H1 (cell line): ENCODE measurements around the gene FHAD1. TPM values are rescaled to one million over a fixed set of nuclear protein-coding genes. Genes with fewer than 3 reads are reported as not detected.

ENCODE experiments used
- CTCF ChIA-PET: fragments of 300-600 bp; sonication (Branson Sonifier 250); formaldehyde crosslinking; loops from one replicate; lab custom pipeline; 2021; ENCODE audit not compliant: partially characterized antibody; lab: Charles Lee
- POLR2A ChIA-PET: fragments of 300-600 bp; sonication (Branson Sonifier 250); formaldehyde crosslinking; loops from one replicate; lab custom pipeline; 2021; ENCODE audit warnings: inconsistent platforms; ENCODE audit not compliant: partially characterized antibody; lab: Charles Lee
- DNase-seq, 2 experiments: peaks; one replicate each; pipeline versions ENCODE4 v3.0.0 to v3.0.0-alpha.2; 2010 to 2022; ENCODE audit warnings: low spot score in 2 of 2, low read depth in 1 of 2, mixed read lengths in 1 of 2
- FAIRE-seq: peaks from 2 replicates; lab custom pipeline; 2011; peaks lifted over from hg19 to GRCh38; lab: Jason Lieb, UNC
- H2AFZ ChIP-seq: 2 replicates; pipeline ENCODE4 v1.8.1; 2012; ENCODE audit warnings: low read length, inconsistent platforms
- H2AK5ac ChIP-seq: 2 replicates; pipeline ENCODE4 v1.6.1; 2013; ENCODE audit warnings: low read depth, low read length
- H2BK120ac ChIP-seq: replicated peaks from 2 replicates; pipeline ENCODE3; 2013; ENCODE audit warnings: low read depth, low read length, inconsistent platforms
- H2BK12ac ChIP-seq: 2 replicates; pipeline ENCODE4 v1.6.1; 2013; ENCODE audit warnings: low read depth, low read length
- H2BK15ac ChIP-seq: 2 replicates; pipeline ENCODE4 v1.6.1; 2013; ENCODE audit warnings: low read length
- H2BK20ac ChIP-seq: 2 replicates; pipeline ENCODE4 v1.6.1; 2013; ENCODE audit warnings: low read length
- H2BK5ac ChIP-seq: 2 replicates; pipeline ENCODE4 v1.6.1; 2013; ENCODE audit warnings: low read depth, low read length
- H3K14ac ChIP-seq: 2 replicates; pipeline ENCODE4 v1.6.1; 2013; ENCODE audit warnings: inconsistent platforms; ENCODE audit not compliant: insufficient read length
- H3K18ac ChIP-seq: 2 replicates; pipeline ENCODE4 v1.6.1; 2013; ENCODE audit warnings: low read length; ENCODE audit errors: extremely low read depth
- H3K23ac ChIP-seq: 2 replicates; pipeline ENCODE4 v1.6.1; 2013; ENCODE audit warnings: inconsistent platforms; ENCODE audit not compliant: insufficient read length
- H3K23me2 ChIP-seq: 2 replicates; pipeline ENCODE4 v1.6.1; 2013; ENCODE audit warnings: low read depth, low read length
- H3K27ac ChIP-seq: 2 replicates; pipeline ENCODE4 v1.6.1; 2011; ENCODE audit warnings: low read depth, low read length, inconsistent platforms
- H3K27me3 ChIP-seq, 4 experiments: replicated peaks in 1 of 4; 1 replicate in 1 of 4; 2 replicates in 3 of 4; pipeline versions ENCODE4 v1.6.1 to v1.8.1; 2011 to 2013; ENCODE audit warnings: low read length in 3 of 4, mild to moderate bottlenecking in 3 of 4, inconsistent platforms in 2 of 4, mixed read lengths in 2 of 4, moderate library complexity in 1 of 4; ENCODE audit not compliant: control insufficient read depth in 3 of 4, insufficient read depth in 3 of 4; ENCODE audit errors: extremely low read depth in 1 of 4
- H3K36me3 ChIP-seq, 4 experiments: 2 replicates each; pipeline versions ENCODE4 v1.6.1 to v1.8.1; 2011 to 2013; ENCODE audit warnings: mild to moderate bottlenecking in 4 of 4, low read length in 3 of 4, moderate library complexity in 2 of 4, control low read depth in 1 of 4, inconsistent platforms in 1 of 4; ENCODE audit not compliant: insufficient read depth in 4 of 4, control insufficient read depth in 2 of 4
- H3K4ac ChIP-seq: replicated peaks from 2 replicates; pipeline ENCODE3; 2013; ENCODE audit warnings: low read length, low read depth, mixed read lengths, inconsistent platforms; ENCODE audit not compliant: insufficient read length
- H3K4me1 ChIP-seq, 4 experiments: replicated peaks in 1 of 4; 1 replicate in 1 of 4; 2 replicates in 3 of 4; pipeline versions ENCODE4 v1.6.1 to v1.8.1; 2011 to 2013; ENCODE audit warnings: low read length in 3 of 4, inconsistent platforms in 2 of 4, mixed read lengths in 1 of 4; ENCODE audit not compliant: insufficient read depth in 4 of 4, control insufficient read depth in 3 of 4
- H3K4me2 ChIP-seq, 2 experiments: 2 replicates each; pipeline versions ENCODE4 v1.6.1 to v1.8.1; 2011 to 2013; ENCODE audit warnings: low read depth in 2 of 2, low read length in 2 of 2, control low read depth in 1 of 2, inconsistent platforms in 1 of 2, mild to moderate bottlenecking in 1 of 2; ENCODE audit not compliant: insufficient read depth in 1 of 2
- H3K4me3 ChIP-seq, 4 experiments: fragments of 200-600, 300-600 bp in 1 of 4; sonication (generic), shearing (Covaris generic), sonication (Bioruptor Twin) in 1 of 4; 2 replicates each; pipeline versions ENCODE4 v1.5.1 to v1.8.1; 2011 to 2016; ENCODE audit warnings: low read length in 4 of 4, low read depth in 3 of 4, control low read depth in 2 of 4, inconsistent platforms in 2 of 4, mild to moderate bottlenecking in 2 of 4, mixed read lengths in 1 of 4, moderate library complexity in 1 of 4; ENCODE audit not compliant: insufficient read depth in 2 of 4; ENCODE audit errors: extremely low read depth in 1 of 4
- H3K56ac ChIP-seq: replicated peaks from 2 replicates; pipeline ENCODE3; 2013; ENCODE audit warnings: low read depth, mild to moderate bottlenecking, mixed read lengths, low read length, inconsistent platforms; ENCODE audit not compliant: insufficient read length
- H3K79me1 ChIP-seq: 2 replicates; pipeline ENCODE4 v1.6.1; 2013; ENCODE audit warnings: low read depth, low read length, control low read depth
- H3K79me2 ChIP-seq, 2 experiments: 2 replicates each; pipeline versions ENCODE4 v1.6.1 to v1.8.1; 2012 to 2013; ENCODE audit warnings: low read length in 2 of 2, mild to moderate bottlenecking in 2 of 2, inconsistent platforms in 1 of 2; ENCODE audit not compliant: insufficient read depth in 2 of 2, control insufficient read depth in 1 of 2
- H3K9ac ChIP-seq, 4 experiments: replicated peaks in 1 of 4; 1 replicate in 1 of 4; 2 replicates in 3 of 4; pipeline versions ENCODE4 v1.6.1 to v1.8.1; 2011 to 2013; ENCODE audit warnings: low read depth in 3 of 4, low read length in 3 of 4, control low read depth in 2 of 4, mild to moderate bottlenecking in 2 of 4, moderate library complexity in 2 of 4, inconsistent platforms in 1 of 4; ENCODE audit errors: extremely low read depth in 1 of 4
- H3K9me3 ChIP-seq, 2 experiments: 2 replicates each; pipeline versions ENCODE4 v1.6.1 to v1.8.1; 2012 to 2013; ENCODE audit warnings: mild to moderate bottlenecking in 2 of 2, moderate library complexity in 2 of 2, control low read depth in 1 of 2, inconsistent platforms in 1 of 2, low read depth in 1 of 2, low read length in 1 of 2, mixed read lengths in 1 of 2; ENCODE audit not compliant: insufficient read depth in 2 of 2
- H4K20me1 ChIP-seq, 2 experiments: replicated peaks in 1 of 2; 2 replicates each; pipeline versions ENCODE3 to v1.8.1; 2011 to 2013; ENCODE audit warnings: inconsistent platforms in 2 of 2, low read length in 2 of 2, mild to moderate bottlenecking in 1 of 2; ENCODE audit not compliant: insufficient read depth in 2 of 2, control insufficient read depth in 1 of 2
- H4K5ac ChIP-seq: 2 replicates; pipeline ENCODE4 v1.6.1; 2013; ENCODE audit warnings: low read length, low read depth, mixed read lengths, inconsistent platforms; ENCODE audit not compliant: insufficient read length
- H4K8ac ChIP-seq: 2 replicates; pipeline ENCODE4 v1.8.0; 2013; ENCODE audit warnings: mild to moderate bottlenecking, moderate library complexity, low read length, inconsistent platforms; ENCODE audit not compliant: insufficient read depth; ENCODE audit errors: extremely low read depth
- H4K91ac ChIP-seq: replicated peaks from 2 replicates; pipeline ENCODE3; 2013; ENCODE audit warnings: low read length, mixed read lengths, inconsistent platforms; ENCODE audit not compliant: insufficient read length
- CHD1 ChIP-seq: IDR thresholded peaks from 2 replicates; pipeline ENCODE4 v1.6.1; 2012; ENCODE audit warnings: low read depth, low read length, improper control_type of control experiment
- PHF8 ChIP-seq: fragments of 200-600 bp; sonication (generic); conservative IDR thresholded peaks from 2 replicates; pipeline ENCODE4 v1.7.1; 2012; ENCODE audit warnings: low read depth, mild to moderate bottlenecking, inconsistent platforms, low read length, moderate library complexity
- SIRT6 ChIP-seq: IDR thresholded peaks from one replicate; pipeline ENCODE4 v1.7.1; 2012; ENCODE audit warnings: low read length, inconsistent platforms
- WGBS, 2 experiments: shearing (Covaris generic) in 1 of 2; methylation state at CpG; one replicate each; pipeline versions ENCODE4 v1.1.6 to v1.1.7; 2013 to 2015; ENCODE audit warnings: low lambda C conversion rate in 2 of 2, mixed read lengths in 2 of 2, inconsistent platforms in 1 of 2, low coverage in 1 of 2, missing lambda C conversion rate in 1 of 2; ENCODE audit not compliant: insufficient replicate concordance in 2 of 2, insufficient coverage in 1 of 2, insufficient read length in 1 of 2; ENCODE audit errors: extremely low coverage in 1 of 2, missing lambda C conversion rate in 1 of 2; 5-methylcytosine and 5-hydroxymethylcytosine counted together
- polyA plus RNA-seq, 7 experiments: library from polyadenylated mRNA; depleted of rRNA in 3 of 7; stranded (reverse) in 5 of 7; unstranded in 2 of 7; fragments of >200 nt in 5 of 7; fragments of 200-250 nt in 2 of 7; gene quantifications; 1 replicate in 5 of 7; 2 replicates in 1 of 7; 4 replicates in 1 of 7; pipeline versions ENCODE4 v1.2.1 to v1.2.3, GENCODE V29; 2011 to 2013; ENCODE audit warnings: missing spikeins in 2 of 7, mixed read lengths in 2 of 7
- total RNA-seq: library from RNA; stranded (reverse); fragmentation: NEBNext Ultra II Directional; extraction: Animal tissue kit (Norgen Biotek cat#: 25700); gene quantifications from 2 replicates; pipeline ENCODE4 v1.2.1, GENCODE V29; 2021
- TF ChIP-seq, protein P1 (sequence below), 3 experiments: IDR thresholded peaks; 1 replicate in 2 of 3; 2 replicates in 1 of 3; pipeline versions ENCODE4 v1.5.1 to v1.6.1; 2011; ENCODE audit warnings: low read length in 3 of 3, mild to moderate bottlenecking in 3 of 3, inconsistent platforms in 2 of 3, low read depth in 1 of 3, moderate library complexity in 1 of 3; ENCODE audit not compliant: insufficient read depth in 1 of 3; ENCODE audit errors: control extremely low read depth in 1 of 3

Gene FHAD1
- total and polyA plus RNA-seq, 2 of the 8 experiments (the other 6 are each of a cell fraction or from before 2014, with no cell fraction given): 0.39 to 0.69 TPM

DNA sequence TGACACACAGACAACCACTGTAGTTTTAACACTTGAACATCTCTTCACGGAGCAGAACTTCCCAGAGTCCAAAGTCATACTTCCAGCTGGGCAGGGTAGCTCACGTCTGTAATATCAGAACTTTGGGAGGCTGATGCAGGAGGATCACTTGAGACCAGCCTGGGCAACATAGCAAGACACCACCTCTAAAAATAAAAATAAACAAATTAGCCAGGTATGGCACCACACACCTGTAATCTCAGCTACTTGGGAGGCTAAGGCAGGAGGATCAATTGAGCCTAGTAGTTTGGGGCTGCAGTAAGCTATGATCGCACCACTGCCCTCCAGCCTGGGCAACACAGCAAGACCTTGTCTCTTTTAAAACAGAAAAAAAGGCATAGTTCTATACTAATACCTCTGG, 138.4 kb downstream of the FHAD1 start:
- Histone ChIP-seq H3K27me3 (peaks cover 3 to 53% (median 43%) of the 10 kb centered on the region in 4 experiments), H2AFZ (no peak overlapping the region), H3K9me3 (no peaks in the 10 kb centered on the region), H3K23me2 (peaks cover 7% of the 10 kb centered on the region), H3K27ac (no peak overlapping the region), H3K56ac (no peak overlapping the region), H4K5ac (no peak overlapping the region), H3K9ac (no peak overlapping the region), H4K8ac (no peak overlapping the region), H3K36me3 (no peaks in the 10 kb centered on the region; a peak in 1 of 8 replicates), H2BK15ac (peak overlapping the region; percentile 36; the same call in 1 of the 2 replicates), H3K4ac (no peak overlapping the region), H2BK12ac (no peak overlapping the region), H3K23ac (no peak overlapping the region), H3K4me3 (peak overlapping the region in 1 of 4 experiments; percentile 51; a peak in 2 of 8 replicates), H3K4me2 (peak overlapping the region; percentile 77 to 86; a peak in 3 of 4 replicates)
- no peak for DNase-seq
- POLR2A ChIA-PET: interaction anchor here (1.2 to 1.8 kb wide), 2 partner anchors 15 to 25 kb away, joined by 3 to 7 read pairs; partner anchors contain the start of gene EFHD2
- no peak for TF ChIP-seq PHF8
- TF ChIP-seq SIRT6: no peak
- no peak for TF ChIP-seq CHD1
- TF ChIP-seq, protein P1, sequence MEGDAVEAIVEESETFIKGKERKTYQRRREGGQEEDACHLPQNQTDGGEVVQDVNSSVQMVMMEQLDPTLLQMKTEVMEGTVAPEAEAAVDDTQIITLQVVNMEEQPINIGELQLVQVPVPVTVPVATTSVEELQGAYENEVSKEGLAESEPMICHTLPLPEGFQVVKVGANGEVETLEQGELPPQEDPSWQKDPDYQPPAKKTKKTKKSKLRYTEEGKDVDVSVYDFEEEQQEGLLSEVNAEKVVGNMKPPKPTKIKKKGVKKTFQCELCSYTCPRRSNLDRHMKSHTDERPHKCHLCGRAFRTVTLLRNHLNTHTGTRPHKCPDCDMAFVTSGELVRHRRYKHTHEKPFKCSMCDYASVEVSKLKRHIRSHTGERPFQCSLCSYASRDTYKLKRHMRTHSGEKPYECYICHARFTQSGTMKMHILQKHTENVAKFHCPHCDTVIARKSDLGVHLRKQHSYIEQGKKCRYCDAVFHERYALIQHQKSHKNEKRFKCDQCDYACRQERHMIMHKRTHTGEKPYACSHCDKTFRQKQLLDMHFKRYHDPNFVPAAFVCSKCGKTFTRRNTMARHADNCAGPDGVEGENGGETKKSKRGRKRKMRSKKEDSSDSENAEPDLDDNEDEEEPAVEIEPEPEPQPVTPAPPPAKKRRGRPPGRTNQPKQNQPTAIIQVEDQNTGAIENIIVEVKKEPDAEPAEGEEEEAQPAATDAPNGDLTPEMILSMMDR (IDR thresholded peaks at IDR 0.05; ENCODE audit: control extremely low read depth in 1 of 3, insufficient read depth in 1 of 3, low read depth in 1 of 3, low read length in 3 of 3): no peak
- TF ChIP-seq, all 59 proteins: peak for 0
- Histone ChIP-seq H2BK20ac (peak overlapping the region; percentile 77; the same call in 1 of the 2 replicates), H2BK5ac (no peak overlapping the region), H2BK120ac (peak overlapping the region; percentile 76), H4K20me1 (no peaks in the 10 kb centered on the region), H3K4me1 (peaks cover 23 to 36% (median 26%) of the 10 kb centered on the region in 4 experiments), H3K18ac (peak overlapping the region; percentile 84; the same call in 1 of the 2 replicates), H4K91ac (no peak overlapping the region), H3K79me2 (no peaks in the 10 kb centered on the region), H2AK5ac (peak overlapping the region; percentile 71; the same call in 1 of the 2 replicates), H3K79me1 (no peaks in the 10 kb centered on the region), H3K14ac (no peak overlapping the region)
- 60% methylated on average over 3 of the region's 3 CpGs; no CpG with 5 or more reads in 1 of the 2 experiments for WGBS, 2 experiments
- CTCF ChIA-PET: interaction anchor here (1.1 to 2.2 kb wide), 4 partner anchors 9 to 82 kb away, joined by 3 to 9 read pairs (median 6); no protein-coding TSS in a partner anchor
- FAIRE-seq: no peak
